ENCODE measurements around the gene HPS6. TPM values are rescaled to one million over a fixed set of nuclear protein-coding genes. Genes with fewer than 3 reads are reported as not detected.

Gene HPS6
- total RNA-seq, result 10 to 100 TPM; 24.1 to 36.2 (median 27.1) TPM

- Histone ChIP-seq H3K4me1 (peaks cover 4 to 51% (median 16%) of the 10 kb centered on the region in 3 donors), H3K27ac (peak within 1 kb of the TSS; percentile 68 to 98 (median 93)), H3K4me3 (peak within 1 kb of the TSS; percentile 59 to 99), H3K9me3 (no peaks in the 10 kb centered on the region), H3K27me3 (no peaks in the 10 kb centered on the region), H3K36me3 (peaks cover 0 to 31% of the 10 kb centered on the region in 2 donors)
- no peak for TF ChIP-seq EP300 (IDR thresholded peaks at IDR 0.05)
- TF ChIP-seq POLR2A (IDR thresholded peaks at IDR 0.05), result peak; percentile 73 to 89
- TF ChIP-seq CTCF (IDR thresholded peaks at IDR 0.05), result peak in 3 of 4 experiments; percentile 11 to 42 (median 19)
- peak; percentile 79 for TF ChIP-seq POLR2AphosphoS5 (IDR thresholded peaks at IDR 0.05)
- WGBS, 2 donors (ENCODE audit: low coverage in 1 of 2), result 0 to 15% methylated on average over 1 to 5 of the region's 61 CpGs
- ATAC-seq, result peak; percentile 99
These were observed at the start of gene HPS6 for GRCh38 chr10:102064868-102065560. Gene HPS6, plus strand, starts transcription at chr10:102065349. Its CDS starts 126 bp downstream, at chr10:102065475.

- no peak for TF ChIP-seq CTCF (IDR thresholded peaks at IDR 0.05)
- TF ChIP-seq POLR2A (IDR thresholded peaks at IDR 0.05), result no peak
- Histone ChIP-seq H3K4me1 (no peaks in the 10 kb centered on the region), H3K9me3 (no peaks in the 10 kb centered on the region), H3K27me3 (no peaks in the 10 kb centered on the region), H3K4me3 (no peak overlapping the region), H3K36me3 (peaks cover 0 to 94% of the 10 kb centered on the region in 2 donors), H3K27ac (no peak overlapping the region)
- ATAC-seq, result no peak
These were observed 48.7 kb upstream of the HPS6 start for GRCh38 chr10:102016416-102016815.

GRCh38 chr10:102017295-102017694 lies 47.9 kb upstream of the HPS6 start:
- Histone ChIP-seq H3K9me3 (no peaks in the 10 kb centered on the region), H3K36me3 (peaks cover 0 to 94% of the 10 kb centered on the region in 2 donors), H3K4me3 (no peak overlapping the region), H3K4me1 (no peaks in the 10 kb centered on the region), H3K27me3 (no peaks in the 10 kb centered on the region), H3K27ac (no peak overlapping the region)
- WGBS, 2 donors (ENCODE audit: low coverage in 1 of 2), result 81% methylated on average over 2 of the region's 2 CpGs; no CpG with 5 or more reads in 1 of the 2 donors
- TF ChIP-seq EP300 (IDR thresholded peaks at IDR 0.05) (no peak), POLR2AphosphoS5 (IDR thresholded peaks at IDR 0.05) (no peak), CTCF (IDR thresholded peaks at IDR 0.05) (no peak), POLR2A (IDR thresholded peaks at IDR 0.05) (no peak)
- ATAC-seq, result no peak

GRCh38 chr10:102020938-102021337 lies 44.2 kb upstream of the HPS6 start:
- Histone ChIP-seq H3K4me3 (no peak overlapping the region), H3K27ac (no peak overlapping the region), H3K27me3 (no peaks in the 10 kb centered on the region), H3K4me1 (no peaks in the 10 kb centered on the region), H3K9me3 (no peaks in the 10 kb centered on the region), H3K36me3 (peaks cover 0 to 98% of the 10 kb centered on the region in 2 donors)
- WGBS, 2 donors (ENCODE audit: low coverage in 1 of 2), result 100% methylated on average over 1 to 2 of the region's 2 CpGs
- TF ChIP-seq POLR2A (IDR thresholded peaks at IDR 0.05), result no peak
- TF ChIP-seq POLR2AphosphoS5 (IDR thresholded peaks at IDR 0.05), result no peak
- no peak for TF ChIP-seq EP300 (IDR thresholded peaks at IDR 0.05)
- TF ChIP-seq CTCF (IDR thresholded peaks at IDR 0.05), result no peak
- no peak for ATAC-seq

- 54 to 71% methylated on average over 2 to 3 of the region's 3 CpGs for WGBS, 2 donors (ENCODE audit: low coverage in 1 of 2)
- no peak overlapping the region for H3K4me3 ChIP-seq
- TF ChIP-seq POLR2AphosphoS5 (IDR thresholded peaks at IDR 0.05) (no peak), CTCF (IDR thresholded peaks at IDR 0.05) (no peak), EP300 (IDR thresholded peaks at IDR 0.05) (no peak), POLR2A (IDR thresholded peaks at IDR 0.05) (no peak)
- H3K27ac ChIP-seq, result no peak overlapping the region
- H3K9me3 ChIP-seq, result no peaks in the 10 kb centered on the region
- H3K36me3 ChIP-seq, result peaks cover 0 to 98% of the 10 kb centered on the region in 2 donors
- H3K27me3 ChIP-seq, result no peaks in the 10 kb centered on the region
- no peaks in the 10 kb centered on the region for H3K4me1 ChIP-seq
- no peak for ATAC-seq
These were observed 40.4 kb upstream of the HPS6 start for GRCh38 chr10:102024799-102025198.
